Testis (tissue), 3 donors: ENCODE measurements around the gene BCL2L1. TPM values are rescaled to one million over a fixed set of nuclear protein-coding genes. Genes with fewer than 3 reads are reported as not detected.

Experiments used
- DNase-seq: peaks from one replicate; pipeline ENCODE4 v3.0.0-alpha.2; 2019
- H3K27ac ChIP-seq, 2 donors: fragments of 200-600 bp; sonication (generic); one replicate each; pipeline ENCODE4 v1.5.1; 2019
- H3K27me3 ChIP-seq: fragments of 200-600 bp; sonication (generic); one replicate; pipeline ENCODE4 v1.5.1; 2019
- H3K36me3 ChIP-seq: fragments of 200-600 bp; sonication (generic); one replicate; pipeline ENCODE4 v1.5.1; 2017; ENCODE audit warnings: low read depth; ENCODE audit errors: missing control alignments
- H3K4me1 ChIP-seq: fragments of 200-600 bp; sonication (generic); one replicate; pipeline ENCODE4 v1.5.1; 2019
- H3K4me3 ChIP-seq, 2 donors: fragments of 200-600 bp; sonication (generic); one replicate each; pipeline ENCODE4 v1.5.1; 2017 to 2019
- H3K9me3 ChIP-seq: fragments of 200-600 bp; sonication (generic); one replicate; pipeline ENCODE4 v1.5.1; 2017
- CTCF ChIP-seq, 3 experiments: fragments of 450-650 bp in 2 of 3; fragments of 200-600 bp in 1 of 3; sonication (generic) in 1 of 3; IDR thresholded peaks; one replicate each; pipeline ENCODE4 v1.5.1; 2016 to 2019; ENCODE audit warnings: antibody characterized with exemption in 3 of 3, mild to moderate bottlenecking in 2 of 3, moderate library complexity in 1 of 3
- POLR2A ChIP-seq: fragments of 450-650 bp; IDR thresholded peaks from one replicate; pipeline ENCODE4 v1.6.1; 2017; ENCODE audit warnings: antibody characterized with exemption, mild to moderate bottlenecking, moderate library complexity
- WGBS, 2 donors: methylation state at CpG; one replicate each; pipeline ENCODE4 v1.1.5; 2018; 5-methylcytosine and 5-hydroxymethylcytosine counted together
- intact Hi-C: fragments of 100-400 bp; cut with DNase I; formaldehyde crosslinking; loops from one replicate; pipeline ENCODE4 v1.15.1; 2023; ENCODE audit warnings: low total_unique reads
- polyA plus RNA-seq: library from polyadenylated mRNA; stranded (reverse); fragments of 350-450 nt; fragmentation: Illumina TruSeq; extraction: RNeasy Lipid Tissue Mini Kit (QIAGEN cat#74804); gene quantifications from one replicate; pipeline ENCODE4 v1.2.3, GENCODE V29; 2014; ENCODE audit warnings: low read depth, low replicate concordance; ENCODE audit not compliant: insufficient read depth
- total RNA-seq, 2 donors: library from RNA; depleted of rRNA; stranded (reverse); fragments of >200 nt; gene quantifications; one replicate each; pipeline ENCODE4 v1.2.3, GENCODE V29; 2016

BCL2L1 gene
- total and polyA plus RNA-seq, 3 donors from 2014 or later: 83.0 to 122 (median 84.7) TPM

GRCh38 chr20:31695849-31696804, 26.5 kb downstream of the BCL2L1 start:
- intact Hi-C loops: no loop called here
- Histone ChIP-seq H3K27ac (no peak overlapping the region), H3K4me1 (peaks cover 36% of the 10 kb centered on the region), H3K36me3 (no peaks in the 10 kb centered on the region), H3K4me3 (no peak overlapping the region), H3K27me3 (no peaks in the 10 kb centered on the region), H3K9me3 (no peaks in the 10 kb centered on the region)
- no peak for DNase-seq
- TF ChIP-seq CTCF (IDR thresholded peaks at IDR 0.05) (no peak), POLR2A (no peak)
- WGBS, 2 donors: 85 to 90% methylated on average over 12 of the region's 12 CpGs

DNA sequence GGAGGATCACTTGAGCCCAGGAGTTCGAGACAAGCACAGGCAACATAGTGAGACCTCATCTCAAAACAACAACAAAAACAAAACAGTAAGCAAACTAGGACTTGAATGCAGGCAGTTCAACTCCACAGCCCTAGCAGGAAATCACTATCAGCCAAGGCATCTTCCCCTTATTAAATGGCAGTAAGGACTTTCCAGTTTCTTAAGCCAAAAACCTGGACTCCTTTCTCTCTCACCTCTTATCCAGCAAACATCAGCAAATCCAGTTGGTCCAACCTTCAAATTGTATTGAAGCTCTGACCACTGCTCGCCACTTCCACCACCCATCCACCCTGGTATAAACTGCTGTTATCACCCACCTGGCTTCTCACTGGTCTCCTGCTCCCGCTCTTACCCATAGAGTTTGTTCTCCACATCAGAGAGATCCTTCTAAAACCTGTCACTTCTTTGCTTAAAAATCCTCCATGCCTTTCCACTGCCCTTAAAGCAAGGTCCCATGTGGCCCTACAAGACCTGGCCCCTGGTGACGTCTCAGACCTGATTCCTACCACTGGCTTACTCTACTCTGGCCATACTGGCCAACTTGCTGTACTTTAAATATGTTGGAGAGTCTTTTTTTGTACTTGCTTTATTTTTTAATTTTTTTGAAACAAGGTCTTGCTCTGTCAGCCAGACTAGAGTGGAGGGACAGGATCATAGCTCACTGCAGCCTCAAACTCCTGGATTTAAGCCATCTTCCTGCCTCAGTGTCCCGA, 27.6 kb downstream of the BCL2L1 start:
- peak overlapping the region in 1 of 2 donors; percentile 34 for H3K27ac ChIP-seq
- H3K4me3 ChIP-seq: no peak overlapping the region
- intact Hi-C loops: no loop called here
- TF ChIP-seq CTCF (IDR thresholded peaks at IDR 0.05) (no peak), POLR2A (no peak)
- no peaks in the 10 kb centered on the region for H3K27me3 ChIP-seq
- WGBS, 2 donors: 81 to 94% methylated on average over 5 of the region's 5 CpGs
- no peak for DNase-seq
- H3K36me3 ChIP-seq: no peaks in the 10 kb centered on the region
- no peaks in the 10 kb centered on the region for H3K9me3 ChIP-seq
- H3K4me1 ChIP-seq: peaks cover 29% of the 10 kb centered on the region

DNA sequence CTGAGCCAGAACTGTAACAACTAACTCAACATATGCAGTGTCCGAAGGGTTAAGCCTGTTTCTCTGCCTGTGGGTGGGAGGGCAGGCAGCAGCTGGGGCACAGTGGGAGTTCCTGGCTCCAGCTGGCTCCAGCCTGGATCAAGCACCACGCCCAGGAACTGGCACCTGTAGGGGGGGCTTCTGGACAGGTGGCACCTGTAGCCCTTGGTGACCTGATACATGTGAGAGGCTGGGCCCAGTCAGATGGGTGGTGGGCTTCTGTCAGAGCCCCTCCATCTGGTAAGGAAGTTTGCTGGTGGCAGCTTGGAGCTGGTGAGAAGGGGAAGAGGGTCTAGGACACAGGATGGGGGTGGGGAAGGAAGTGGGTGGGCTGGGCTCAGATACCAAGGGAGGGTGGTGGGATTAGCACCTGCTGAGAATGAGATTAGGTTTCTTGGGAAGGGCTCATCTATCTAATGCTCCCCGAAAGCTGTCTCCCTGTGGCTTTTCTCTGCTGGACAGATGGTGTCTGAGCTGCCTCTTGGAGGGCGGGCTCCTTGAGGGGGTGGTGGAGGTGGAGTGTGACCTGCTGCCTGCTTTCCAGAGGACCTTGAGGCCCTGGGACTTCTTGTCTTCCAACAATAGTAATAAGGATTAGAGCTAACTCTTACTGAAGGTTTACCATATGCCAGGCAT, 28.5 kb downstream of the BCL2L1 start:
- no peak for DNase-seq
- Histone ChIP-seq H3K27ac (peak overlapping the region in 1 of 2 donors; percentile 34), H3K4me3 (no peak overlapping the region), H3K9me3 (no peaks in the 10 kb centered on the region), H3K4me1 (peaks cover 20% of the 10 kb centered on the region), H3K27me3 (no peaks in the 10 kb centered on the region), H3K36me3 (no peaks in the 10 kb centered on the region)
- WGBS, 2 donors: 63 to 72% methylated on average over 4 of the region's 4 CpGs
- TF ChIP-seq POLR2A: no peak
- no peak for TF ChIP-seq CTCF (IDR thresholded peaks at IDR 0.05)
- intact Hi-C loops: no loop called here

GRCh38 chr20:31693402-31693801, 29.3 kb downstream of the BCL2L1 start:
- Histone ChIP-seq H3K36me3 (no peaks in the 10 kb centered on the region), H3K4me3 (no peak overlapping the region), H3K27ac (no peak overlapping the region), H3K27me3 (no peaks in the 10 kb centered on the region), H3K9me3 (no peaks in the 10 kb centered on the region), H3K4me1 (peaks cover 13% of the 10 kb centered on the region)
- intact Hi-C loops: no loop called here
- DNase-seq: no peak
- 84 to 89% methylated on average over 6 of the region's 6 CpGs for WGBS, 2 donors
- no peak for TF ChIP-seq CTCF (IDR thresholded peaks at IDR 0.05)
